Endodermal cell (in vitro differentiated cells): ENCODE measurements around the gene HEATR3. TPM values are rescaled to one million over a fixed set of nuclear protein-coding genes. Genes with fewer than 3 reads are reported as not detected.

Experiments used
- DNase-seq: peaks from one replicate; pipeline ENCODE4 v3.0.0-alpha.2; 2017
- H3K27ac ChIP-seq: 2 replicates; pipeline ENCODE4 v1.5.1; 2013; ENCODE audit warnings: mild to moderate bottlenecking, low read depth, low read length, moderate library complexity
- H3K27me3 ChIP-seq: 2 replicates; pipeline ENCODE4 v1.6.1; 2013; ENCODE audit warnings: mild to moderate bottlenecking, low read length, moderate library complexity; ENCODE audit not compliant: insufficient read depth, control insufficient read depth, poor library complexity, severe bottlenecking
- H3K36me3 ChIP-seq: 2 replicates; pipeline ENCODE4 v1.7.0; 2013; ENCODE audit warnings: mild to moderate bottlenecking, low read length, moderate library complexity; ENCODE audit not compliant: control insufficient read depth, insufficient read depth
- H3K4me1 ChIP-seq: one replicate; pipeline ENCODE4 v1.7.0; 2013; ENCODE audit warnings: low read length; ENCODE audit not compliant: control insufficient read depth, insufficient read depth
- H3K4me3 ChIP-seq: 2 replicates; pipeline ENCODE4 v1.5.1; 2013; ENCODE audit warnings: mild to moderate bottlenecking, low read length, moderate library complexity
- H3K9ac ChIP-seq: 2 replicates; pipeline ENCODE4 v1.6.1; 2013; ENCODE audit warnings: mild to moderate bottlenecking, low read length, moderate library complexity; ENCODE audit not compliant: poor library complexity, severe bottlenecking; ENCODE audit errors: extremely low read depth
- H3K9me3 ChIP-seq: 2 replicates; pipeline ENCODE4 v1.6.1; 2013; ENCODE audit warnings: mild to moderate bottlenecking, low read length, moderate library complexity; ENCODE audit not compliant: control insufficient read depth
- H3K27ac Mint-ChIP-seq: 2 replicates; pipeline ENCODE4 v1.8.0; 2020; ENCODE audit warnings: mixed read lengths
- H3K27me3 Mint-ChIP-seq: 2 replicates; pipeline ENCODE4 v1.8.0; 2021; ENCODE audit warnings: mild to moderate bottlenecking, mixed read lengths; ENCODE audit not compliant: insufficient read depth
- H3K36me3 Mint-ChIP-seq: 2 replicates; pipeline ENCODE4 v1.8.0; 2020; ENCODE audit warnings: low read depth, mixed read lengths
- H3K4me1 Mint-ChIP-seq: 2 replicates; pipeline ENCODE4 v1.8.0; 2020; ENCODE audit warnings: mixed read lengths
- H3K4me3 Mint-ChIP-seq: 2 replicates; pipeline ENCODE4 v1.8.0; 2020; ENCODE audit warnings: mild to moderate bottlenecking, moderate library complexity, mixed read lengths
- H3K9me3 Mint-ChIP-seq: 2 replicates; pipeline ENCODE4 v1.8.0; 2020; ENCODE audit warnings: mild to moderate bottlenecking, mixed read lengths
- CTCF ChIP-seq: fragments of 200-600 bp; sonication (generic); conservative IDR thresholded peaks from 2 replicates; pipeline ENCODE4 v1.5.0; 2021; ENCODE audit warnings: antibody characterized with exemption, mild to moderate bottlenecking
- WGBS, 2 experiments: methylation state at CpG; one replicate each; pipeline versions ENCODE4 v1.1.5 to v1.1.7; 2013; ENCODE audit warnings: missing lambda C conversion rate in 2 of 2, mixed read lengths in 1 of 2; ENCODE audit not compliant: insufficient coverage in 1 of 2, insufficient read length in 1 of 2; 5-methylcytosine and 5-hydroxymethylcytosine counted together
- total RNA-seq, 2 donors: library from RNA; stranded (reverse); fragmentation: NEBNext Ultra II Directional in 1 of 2; extraction: Animal tissue kit (Norgen Biotek cat#: 25700) in 1 of 2; gene quantifications; 2 replicates in 1 of 2; 3 replicates in 1 of 2; pipeline ENCODE4 v1.2.1, GENCODE V29; 2021

The HEATR3 gene
- total RNA-seq, 2 donors from 2014 or later: 13.0 to 14.9 TPM

GRCh38 chr16:50136399-50136798 lies 70.6 kb downstream of the HEATR3 start:
- H3K4me1 Mint-ChIP-seq: no peaks in the 10 kb centered on the region

GRCh38 chr16:50137268-50137667 lies 71.5 kb downstream of the HEATR3 start:
- no peaks in the 10 kb centered on the region for H3K27me3 Mint-ChIP-seq
- Histone ChIP-seq H3K9ac (no peak overlapping the region), H3K27me3 (no peaks in the 10 kb centered on the region), H3K9me3 (no peaks in the 10 kb centered on the region), H3K27ac (no peak overlapping the region), H3K36me3 (no peaks in the 10 kb centered on the region), H3K4me1 (no peaks in the 10 kb centered on the region), H3K4me3 (no peak overlapping the region)
- no peaks in the 10 kb centered on the region for H3K36me3 Mint-ChIP-seq
- 96 to 100% methylated on average over 2 to 3 of the region's 3 CpGs for WGBS, 2 experiments
- no peak overlapping the region for H3K4me3 Mint-ChIP-seq
- no peaks in the 10 kb centered on the region for H3K4me1 Mint-ChIP-seq
- TF ChIP-seq CTCF: no peak
- H3K27ac Mint-ChIP-seq: no peak overlapping the region
- H3K9me3 Mint-ChIP-seq: peaks cover 9% of the 10 kb centered on the region
- DNase-seq: no peak

More at GRCh38 chr16:50136399-50136798, 70.6 kb downstream of the HEATR3 start:
- no peak for DNase-seq
- Histone ChIP-seq H3K27ac (no peak overlapping the region), H3K9ac (no peak overlapping the region), H3K36me3 (no peaks in the 10 kb centered on the region), H3K4me3 (no peak overlapping the region), H3K27me3 (no peaks in the 10 kb centered on the region), H3K9me3 (no peaks in the 10 kb centered on the region), H3K4me1 (no peaks in the 10 kb centered on the region)
- Mint-ChIP-seq H3K4me3 (no peak overlapping the region), H3K27me3 (no peaks in the 10 kb centered on the region), H3K9me3 (peaks cover 9% of the 10 kb centered on the region), H3K36me3 (no peaks in the 10 kb centered on the region), H3K27ac (no peak overlapping the region)
- peak; percentile 60 for TF ChIP-seq CTCF

DNA sequence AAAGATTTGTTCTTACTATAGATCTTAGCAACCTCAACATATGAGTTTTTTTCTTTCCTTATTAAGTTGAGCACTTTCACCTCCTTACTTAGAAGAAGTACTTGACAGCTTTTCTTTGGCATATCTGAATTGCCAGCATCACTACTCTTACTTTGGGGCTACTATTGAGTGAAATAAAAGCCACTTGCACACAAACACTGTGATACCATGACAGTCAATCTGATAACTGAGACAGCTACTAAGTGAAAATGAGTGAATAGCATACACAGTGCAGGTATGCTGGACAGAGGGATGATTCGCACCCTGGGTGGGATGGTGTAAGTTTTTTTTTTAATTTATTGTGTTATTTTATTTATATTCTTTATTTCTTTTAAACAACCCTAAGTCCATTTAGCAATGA lies 73.8 kb downstream of the HEATR3 start:
- no peak overlapping the region for H3K9ac ChIP-seq
- no peak for TF ChIP-seq CTCF
- H3K9me3 Mint-ChIP-seq: peaks cover 9% of the 10 kb centered on the region
- DNase-seq: no peak
- no peak overlapping the region for H3K27ac Mint-ChIP-seq
- no peaks in the 10 kb centered on the region for H3K27me3 ChIP-seq
- H3K4me3 ChIP-seq: no peak overlapping the region
- no CpG with 5 or more reads among the region's 1 CpG for whole genome bisulfite sequencing, 2 experiments
- no peaks in the 10 kb centered on the region for H3K36me3 ChIP-seq
- no peaks in the 10 kb centered on the region for H3K36me3 Mint-ChIP-seq
- no peaks in the 10 kb centered on the region for H3K9me3 ChIP-seq
- no peaks in the 10 kb centered on the region for H3K4me1 Mint-ChIP-seq
- H3K4me3 Mint-ChIP-seq: no peak overlapping the region
- no peaks in the 10 kb centered on the region for H3K4me1 ChIP-seq
- no peaks in the 10 kb centered on the region for H3K27me3 Mint-ChIP-seq
- no peak overlapping the region for H3K27ac ChIP-seq
